Spleen (tissue), 13 donors: Measurements from ENCODE around the gene MXD4. TPM values are rescaled to one million over a fixed set of nuclear protein-coding genes. Genes with fewer than 3 reads are reported as not detected.

Experiments used
- DNase-seq: peaks from one replicate; pipeline ENCODE4 v3.0.0-alpha.2; 2020
- H3K27ac ChIP-seq, 8 donors: fragments of 200-600 bp; sonication (generic) in 7 of 8; 1 replicate in 4 of 8; 2 replicates in 4 of 8; pipeline versions ENCODE4 v1.5.0 to v1.8.0; 2016 to 2021; ENCODE audit warnings: inconsistent platforms in 4 of 8, mild to moderate bottlenecking in 4 of 8, moderate library complexity in 1 of 8
- H3K27me3 ChIP-seq, 7 donors: fragments of 200-600 bp; sonication (generic) in 6 of 7; replicated peaks in 1 of 7; 1 replicate in 4 of 7; 2 replicates in 3 of 7; pipeline versions ENCODE4 v1.5.0 to v1.8.0; 2016 to 2021; ENCODE audit warnings: inconsistent platforms in 3 of 7, mild to moderate bottlenecking in 1 of 7
- H3K36me3 ChIP-seq, 6 donors: fragments of 200-600 bp; sonication (generic) in 5 of 6; 1 replicate in 4 of 6; 2 replicates in 2 of 6; pipeline versions ENCODE4 v1.5.0 to v1.8.0; 2016 to 2021; ENCODE audit warnings: inconsistent platforms in 2 of 6
- H3K4me1 ChIP-seq, 6 donors: fragments of 200-600 bp; sonication (generic) in 5 of 6; 1 replicate in 3 of 6; 2 replicates in 3 of 6; pipeline versions ENCODE4 v1.5.0 to v1.8.0; 2016 to 2021; ENCODE audit warnings: inconsistent platforms in 3 of 6
- H3K4me3 ChIP-seq, 8 donors: fragments of 200-600 bp; sonication (generic) in 7 of 8; 1 replicate in 4 of 8; 2 replicates in 4 of 8; pipeline versions ENCODE4 v1.5.0 to v1.8.0; 2016 to 2021; ENCODE audit warnings: inconsistent platforms in 4 of 8, mild to moderate bottlenecking in 4 of 8, moderate library complexity in 2 of 8
- H3K9me3 ChIP-seq, 8 donors: fragments of 200-600 bp; sonication (generic) in 7 of 8; 1 replicate in 4 of 8; 2 replicates in 4 of 8; pipeline versions ENCODE4 v1.5.0 to v1.8.0; 2016 to 2021; ENCODE audit warnings: inconsistent platforms in 4 of 8
- CTCF ChIP-seq, 11 experiments: fragments of 200-600 bp in 7 of 11; fragments of 450-650 bp in 4 of 11; sonication (generic) in 4 of 11; IDR thresholded peaks in 8 of 11; conservative IDR thresholded peaks in 3 of 11; 1 replicate in 7 of 11; 2 replicates in 4 of 11; pipeline versions ENCODE4 v1.4.0 to v1.8.0; 2016 to 2021; ENCODE audit warnings: antibody characterized with exemption in 11 of 11, inconsistent platforms in 4 of 11, mild to moderate bottlenecking in 1 of 11
- POLR2A ChIP-seq, 3 donors: fragments of 450-650 bp; IDR thresholded peaks; one replicate each; pipeline ENCODE4 v1.5.1; 2017; ENCODE audit warnings: antibody characterized with exemption in 3 of 3, mild to moderate bottlenecking in 1 of 3
- POLR2AphosphoS5 ChIP-seq, 3 donors: sonication (generic); formaldehyde crosslinking; IDR thresholded peaks; one replicate each; pipeline ENCODE4 v1.5.1; 2017; ENCODE audit warnings: antibody characterized with exemption in 3 of 3
- WGBS, 5 donors: extraction: QIAGEN DNeasy Blood & Tissue Kit in 3 of 5; methylation state at CpG; one replicate each; pipeline versions ENCODE4 v1.1.5 to v1.1.7; 2013 to 2018; 5-methylcytosine and 5-hydroxymethylcytosine counted together
- intact Hi-C: fragments of 100-400 bp; cut with DNase I; formaldehyde crosslinking; loops from one replicate; pipeline ENCODE4 v1.15.0; 2023; ENCODE audit warnings: low total_unique reads
- long read RNA-seq, 2 donors: transcript quantifications; one replicate each; lab custom pipeline, GENCODE V29; 2026
- polyA plus RNA-seq, 3 donors: library from polyadenylated mRNA; stranded (reverse); fragments of 200-250 nt; gene quantifications; one replicate each; pipeline ENCODE4 v1.2.1, GENCODE V29; 2013
- total RNA-seq, 7 donors: library from RNA; depleted of rRNA in 3 of 7; stranded (reverse); fragments of >200 nt in 3 of 7; fragmentation: NEBNext Ultra II Directional in 4 of 7; extraction: Animal tissue kit (Norgen Biotek cat#: 25700) in 4 of 7; gene quantifications; one replicate each; pipeline versions ENCODE4 v1.1.0 to v1.2.1, GENCODE V29; 2016 to 2021
- donor health status: healthy with polysubstance abuse.
- donor health status: DM: no; HTN: no; CAD: no; lungs with moderate emphysema.
- donor health status: DM: no; HTN: no; CAD: no.
- donor health status: Bipolar disorder and iron deficiency.
- donor health status: healthy.
- donor health status: DM: no; HTN: no; CAD: no.
- donor health status: DM: yes; HTN: yes; CAD: no.

The MXD4 gene
- 100 to 1,000 TPM in 5 of 7 donors, 10 to 100 TPM in 2; 51.8 to 128 (median 112) TPM for total RNA-seq
- 100 to 1,000 TPM in 1 of 3 donors, 10 to 100 TPM in 2; 36.0 to 103 (median 38.4) TPM for polyA plus RNA-seq
- long read RNA-seq, donor 1, full-length matches to known transcripts = 77 of 86 reads
- long read RNA-seq, donor 1, partial matches to known transcripts = 9 of 86 reads
- long read RNA-seq, donor 1, other reads (novel, unspliced or antisense) = 0 of 86 reads
- long read RNA-seq, donor 2, full-length matches to known transcripts = 41 of 41 reads
- long read RNA-seq, donor 2, partial matches to known transcripts = 0 of 41 reads
- long read RNA-seq, donor 2, other reads (novel, unspliced or antisense) = 0 of 41 reads

GRCh38 chr4:2261853-2262144 lies at the start of gene MXD4:
Gene MXD4, minus strand, starts transcription at chr4:2262109. Its CDS starts 129 bp downstream, at chr4:2261980.
- TF ChIP-seq CTCF (IDR thresholded peaks at IDR 0.05 in 8 of 11, conservative IDR thresholded peaks at IDR 0.05 in 3 of 11) (no peak), POLR2A (IDR thresholded peaks at IDR 0.05) (peak in 2 of 3 donors; percentile 64 to 74), POLR2AphosphoS5 (IDR thresholded peaks at IDR 0.05) (peak in 1 of 3 donors; percentile 88)
- WGBS, 5 donors = 0% methylated on average over 3 to 46 of the region's 46 CpGs
- intact Hi-C loops = loop anchor here (10.0 kb wide), 1 partner anchor 153 kb away; the partner anchor contains the start of genes CFAP99 and ZFYVE28
- DNase-seq = no peak
- H3K27ac ChIP-seq = peak within 1 kb of the TSS; percentile 91 to 100 (median 98)
- peaks cover 0 to 35% (median 13%) of the 10 kb centered on the region in 6 donors for H3K36me3 ChIP-seq
- peak within 1 kb of the TSS; percentile 93 to 99 (median 98) for H3K4me3 ChIP-seq
- no peaks in the 10 kb centered on the region for H3K9me3 ChIP-seq
- peaks cover 43 to 84% (median 67%) of the 10 kb centered on the region in 6 donors for H3K4me1 ChIP-seq
- H3K27me3 ChIP-seq = no peaks in the 10 kb centered on the region

GRCh38 chr4:2306773-2307410 lies 45.0 kb upstream of the MXD4 start:
- Histone ChIP-seq H3K9me3 (peaks cover 2 to 53% (median 37%) of the 10 kb centered on the region in 8 donors), H3K4me1 (no peaks in the 10 kb centered on the region), H3K36me3 (peaks cover 0 to 16% (median 0%) of the 10 kb centered on the region in 6 donors), H3K27ac (no peak overlapping the region), H3K27me3 (no peaks in the 10 kb centered on the region), H3K4me3 (no peak overlapping the region)
- DNase-seq = peak; percentile 25
- TF ChIP-seq POLR2A (IDR thresholded peaks at IDR 0.05) (no peak), POLR2AphosphoS5 (IDR thresholded peaks at IDR 0.05) (no peak), CTCF (IDR thresholded peaks at IDR 0.05 in 8 of 11, conservative IDR thresholded peaks at IDR 0.05 in 3 of 11) (no peak)
- intact Hi-C loops = no loop called here
- WGBS, 5 donors = 87 to 93% (median 89%) methylated on average over 10 of the region's 10 CpGs

GRCh38 chr4:2305766-2306501 lies 44.0 kb upstream of the MXD4 start:
- Histone ChIP-seq H3K36me3 (peaks cover 0 to 16% (median 0%) of the 10 kb centered on the region in 6 donors), H3K27me3 (no peaks in the 10 kb centered on the region), H3K4me1 (no peaks in the 10 kb centered on the region), H3K27ac (no peak overlapping the region), H3K9me3 (peaks cover 2 to 44% (median 28%) of the 10 kb centered on the region in 8 donors), H3K4me3 (no peak overlapping the region)
- DNase-seq = peak; percentile 42
- intact Hi-C loops = no loop called here
- WGBS, 5 donors = 75 to 88% (median 82%) methylated on average over 10 to 11 of the region's 11 CpGs
- TF ChIP-seq POLR2AphosphoS5 (IDR thresholded peaks at IDR 0.05) (no peak), CTCF (IDR thresholded peaks at IDR 0.05 in 8 of 11, conservative IDR thresholded peaks at IDR 0.05 in 3 of 11) (no peak), POLR2A (IDR thresholded peaks at IDR 0.05) (no peak)
